Gastroesophageal sphincter (tissue), 3 donors: Measurements from ENCODE around the gene TRIM67.

ENCODE experiments used
- EP300 ChIP-seq: sonication (generic); formaldehyde crosslinking; IDR thresholded peaks from one replicate; pipeline ENCODE4 v1.6.1; 2017; ENCODE audit warnings: antibody characterized with exemption, mild to moderate bottlenecking
- POLR2A ChIP-seq, 2 donors: fragments of 450-650 bp; IDR thresholded peaks; one replicate each; pipeline ENCODE4 v1.6.1; 2017; ENCODE audit warnings: antibody characterized with exemption in 2 of 2, mild to moderate bottlenecking in 2 of 2, moderate library complexity in 1 of 2
- POLR2AphosphoS5 ChIP-seq: sonication (generic); formaldehyde crosslinking; IDR thresholded peaks from one replicate; pipeline ENCODE4 v1.6.1; 2017; ENCODE audit warnings: antibody characterized with exemption
- TF ChIP-seq, protein P1 (sequence below), 4 experiments: fragments of 200-600 bp in 2 of 4; fragments of 450-650 bp in 2 of 4; sonication (generic) in 1 of 4; IDR thresholded peaks; one replicate each; pipeline ENCODE4 v1.5.1; 2017 to 2019; ENCODE audit warnings: antibody characterized with exemption in 4 of 4, mild to moderate bottlenecking in 2 of 4, moderate library complexity in 2 of 4

DNA sequence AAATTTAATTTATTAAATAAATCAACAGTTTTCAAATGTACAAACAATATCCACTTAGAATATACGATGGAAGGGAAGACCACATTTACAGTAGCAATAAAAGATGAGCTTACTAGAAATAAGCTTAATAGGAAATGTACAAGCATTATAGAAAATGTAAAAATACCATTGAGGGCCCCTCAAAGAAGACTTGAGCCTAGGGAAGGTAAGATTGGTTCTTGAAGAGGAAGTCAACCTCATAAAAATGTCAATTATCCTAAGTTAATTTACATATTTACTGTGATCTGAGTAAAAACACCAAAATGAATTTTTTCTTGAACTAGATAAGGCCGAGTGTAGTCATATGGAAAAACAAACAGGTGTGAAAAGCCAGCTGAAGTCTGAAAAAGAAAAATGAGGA, 39.7 kb upstream of the TRIM67 start:
- TF ChIP-seq, protein P1, sequence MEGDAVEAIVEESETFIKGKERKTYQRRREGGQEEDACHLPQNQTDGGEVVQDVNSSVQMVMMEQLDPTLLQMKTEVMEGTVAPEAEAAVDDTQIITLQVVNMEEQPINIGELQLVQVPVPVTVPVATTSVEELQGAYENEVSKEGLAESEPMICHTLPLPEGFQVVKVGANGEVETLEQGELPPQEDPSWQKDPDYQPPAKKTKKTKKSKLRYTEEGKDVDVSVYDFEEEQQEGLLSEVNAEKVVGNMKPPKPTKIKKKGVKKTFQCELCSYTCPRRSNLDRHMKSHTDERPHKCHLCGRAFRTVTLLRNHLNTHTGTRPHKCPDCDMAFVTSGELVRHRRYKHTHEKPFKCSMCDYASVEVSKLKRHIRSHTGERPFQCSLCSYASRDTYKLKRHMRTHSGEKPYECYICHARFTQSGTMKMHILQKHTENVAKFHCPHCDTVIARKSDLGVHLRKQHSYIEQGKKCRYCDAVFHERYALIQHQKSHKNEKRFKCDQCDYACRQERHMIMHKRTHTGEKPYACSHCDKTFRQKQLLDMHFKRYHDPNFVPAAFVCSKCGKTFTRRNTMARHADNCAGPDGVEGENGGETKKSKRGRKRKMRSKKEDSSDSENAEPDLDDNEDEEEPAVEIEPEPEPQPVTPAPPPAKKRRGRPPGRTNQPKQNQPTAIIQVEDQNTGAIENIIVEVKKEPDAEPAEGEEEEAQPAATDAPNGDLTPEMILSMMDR (IDR thresholded peaks at IDR 0.05), result no peak
- TF ChIP-seq POLR2A (IDR thresholded peaks at IDR 0.05), result no peak
- TF ChIP-seq POLR2AphosphoS5, result no peak
- no peak for TF ChIP-seq EP300
